Heart left ventricle (tissue), 16 donors: ENCODE data around the gene RREB1. TPM values are rescaled to one million over a fixed set of nuclear protein-coding genes. Genes with fewer than 3 reads are reported as not detected.
A peak's percentile ranks its signal among the peaks of the same experiment; 100 is the strongest.

Experiments
- ATAC-seq, 4 donors: fragments of 200-7000 bp; cut with Tn5 transposase; one replicate each; pipeline ENCODE4 v1.9.1; 2020 to 2022; ENCODE audit warnings: moderate library complexity in 4 of 4, mild to moderate bottlenecking in 3 of 4, moderate number of reproducible peaks in 1 of 4
- DNase-seq, 5 donors: peaks; one replicate each; pipeline ENCODE4 v3.0.0-alpha.2; 2020
- H3K27ac ChIP-seq, 12 donors: fragments of 200-600 bp; sonication (generic) in 4 of 12; one replicate each; pipeline versions ENCODE4 v1.5.0 to v1.8.0; 2016 to 2022; ENCODE audit warnings: mild to moderate bottlenecking in 2 of 12
- H3K27me3 ChIP-seq, 9 donors: fragments of 200-600 bp; sonication (generic) in 2 of 9; one replicate each; pipeline versions ENCODE4 v1.5.1 to v1.8.0; 2016 to 2022; ENCODE audit warnings: mild to moderate bottlenecking in 3 of 9
- H3K36me3 ChIP-seq, 9 donors: fragments of 200-600 bp; sonication (generic) in 2 of 9; one replicate each; pipeline versions ENCODE4 v1.5.0 to v1.8.0; 2018 to 2022; ENCODE audit warnings: mild to moderate bottlenecking in 2 of 9
- H3K4me1 ChIP-seq, 12 donors: fragments of 200-600 bp; sonication (generic) in 4 of 12; one replicate each; pipeline versions ENCODE4 v1.5.0 to v1.8.0; 2016 to 2022; ENCODE audit warnings: mild to moderate bottlenecking in 3 of 12
- H3K4me3 ChIP-seq, 12 donors: fragments of 200-600 bp; sonication (generic) in 4 of 12; one replicate each; pipeline versions ENCODE4 v1.5.0 to v1.8.0; 2017 to 2022; ENCODE audit warnings: mild to moderate bottlenecking in 9 of 12, moderate library complexity in 4 of 12
- H3K9me3 ChIP-seq, 12 donors: fragments of 200-600 bp; sonication (generic) in 4 of 12; one replicate each; pipeline versions ENCODE4 v1.5.0 to v1.8.0; 2016 to 2022; ENCODE audit warnings: mild to moderate bottlenecking in 1 of 12
- CTCF ChIP-seq, 12 donors: fragments of 200-600 bp; sonication (generic) in 4 of 12; IDR thresholded peaks; one replicate each; pipeline versions ENCODE4 v1.5.0 to v1.8.0; 2018 to 2022; ENCODE audit warnings: antibody characterized with exemption in 12 of 12, mild to moderate bottlenecking in 5 of 12
- POLR2A ChIP-seq, 2 donors: fragments of 450-650 bp; IDR thresholded peaks; one replicate each; pipeline ENCODE4 v1.6.1; 2017; ENCODE audit warnings: antibody characterized with exemption in 2 of 2, mild to moderate bottlenecking in 2 of 2, moderate library complexity in 2 of 2
- WGBS, 4 donors: extraction: QIAGEN DNeasy Blood & Tissue Kit in 2 of 4; methylation state at CpG; one replicate each; pipeline versions ENCODE4 v1.1.5 to v1.1.7; 2013 to 2018; 5-methylcytosine and 5-hydroxymethylcytosine counted together
- intact Hi-C, 10 donors: fragments of 100-400 bp; cut with DNase I; formaldehyde crosslinking; loops; one replicate each; pipeline versions ENCODE4 v1.11.1 to v1.14.2; 2022
- polyA plus RNA-seq, 2 donors: library from polyadenylated mRNA; stranded (reverse); fragments of 200-250 nt; gene quantifications; one replicate each; pipeline ENCODE4 v1.2.3, GENCODE V29; 2013
- total RNA-seq, 9 donors: library from RNA; depleted of rRNA in 2 of 9; stranded (reverse); fragments of >200 nt in 2 of 9; fragmentation: NEBNext Ultra II Directional in 3 of 9; extraction: Animal tissue kit (Norgen Biotek cat#: 25700) in 3 of 9; gene quantifications; one replicate each; pipeline versions ENCODE4 v1.1.0 to v1.2.4, GENCODE V29; 2016 to 2023
- donor health status: ischemic (EF 13 %, LVEDD 7.1; RV severe dilation, severe dysfunction).
- donor health status: healthy with polysubstance abuse.
- donor health status: DM: no; HTN: yes; CAD: no.
- donor health status: DM: no; HTN: no; CAD: no.
- donor health status: ischemic (EF 25% LVEDD 6.9; RV normal size, moderate dysfunction).
- donor health status: ischemic (EF 25% LVEDD 5.7; RV mildly dilated, moderate dysfunction).
- donor health status: healthy.
- donor health status: DM: yes; HTN: yes; CAD: no.
- donor health status: ischemic (EF 35%, LVEDD 5.7; RV mildly dilated, moderate dysfunction).
- donor health status: nonischemic (EF 11% LVEDD 7.7; RV severe dilation, severe dysfunction).
- donor health status: DM: yes; HTN: yes; CAD: no.
- donor health status: PGD.
- donor health status: ischemic (EF 29% LVEDD 5.4; RV normal size, mild dysfunction).
- donor health status: nonischemic (EF 23%, LVEDD 6.1; RV moderate dilation, normal function).

Gene RREB1
- total and polyA plus RNA-seq, 11 donors = 8.7 to 49.4 (median 35.7) TPM

GRCh38 chr6:7241709-7242645 is 134.2 kb downstream of the RREB1 start:
- DNase-seq (peak in 1 of 5 donors; percentile 13), ATAC-seq (no peak)
- Histone ChIP-seq H3K27me3 (no peaks in the 10 kb centered on the region), H3K9me3 (no peaks in the 10 kb centered on the region), H3K27ac (peak overlapping the region in 7 of 12 donors; percentile 19 to 73 (median 35)), H3K36me3 (peaks cover 0 to 59% (median 33%) of the 10 kb centered on the region in 9 donors), H3K4me1 (peaks cover 0 to 40% (median 17%) of the 10 kb centered on the region in 12 donors), H3K4me3 (no peak overlapping the region)
- WGBS, 4 donors = 72 to 81% (median 77%) methylated on average over 13 of the region's 13 CpGs
- TF ChIP-seq CTCF (IDR thresholded peaks at IDR 0.05) (no peak), POLR2A (IDR thresholded peaks at IDR 0.05) (no peak)
- intact Hi-C loops = loop anchor here (2.0 to 10.0 kb wide), 15 partner anchors 135 to 687 kb away; partner anchors contain the start of gene RREB1 (in 1 of the 10)

- Histone ChIP-seq H3K36me3 (peaks cover 0 to 63% (median 42%) of the 10 kb centered on the region in 9 donors), H3K27me3 (no peaks in the 10 kb centered on the region), H3K9me3 (no peaks in the 10 kb centered on the region), H3K4me1 (peaks cover 0 to 40% (median 17%) of the 10 kb centered on the region in 12 donors), H3K27ac (peak overlapping the region in 11 of 12 donors; percentile 5 to 73 (median 35)), H3K4me3 (no peak overlapping the region)
- ATAC-seq (no peak), DNase-seq (peak in 1 of 5 donors; percentile 20)
- no peak for TF ChIP-seq POLR2A (IDR thresholded peaks at IDR 0.05)
- TF ChIP-seq CTCF (IDR thresholded peaks at IDR 0.05) = no peak
- 72 to 81% (median 77%) methylated on average over 4 of the region's 4 CpGs for WGBS, 4 donors
- intact Hi-C loops = loop anchor here (2.0 to 10.0 kb wide), 15 partner anchors 136 to 688 kb away; partner anchors contain the start of gene RREB1 (in 1 of the 10)
These were observed 135.0 kb downstream of the RREB1 start for GRCh38 chr6:7242835-7243178.

- WGBS, 4 donors = 8 to 12% (median 10%) methylated on average over 7 of the region's 7 CpGs
- intact Hi-C loops = loop anchor here (2.0 to 10.0 kb wide), 15 partner anchors 137 to 689 kb away; partner anchors contain the start of gene RREB1 (in 1 of the 10)
- peak; percentile 86 to 96 (median 92) for TF ChIP-seq CTCF (IDR thresholded peaks at IDR 0.05)
- TF ChIP-seq POLR2A (IDR thresholded peaks at IDR 0.05) = no peak
- H3K9me3 ChIP-seq = no peaks in the 10 kb centered on the region
- no peaks in the 10 kb centered on the region for H3K27me3 ChIP-seq
- peaks cover 0 to 69% (median 47%) of the 10 kb centered on the region in 9 donors for H3K36me3 ChIP-seq
- DNase-seq = peak in 2 of 5 donors; percentile 14 to 52
- no peak overlapping the region for H3K4me3 ChIP-seq
- H3K27ac ChIP-seq = peak overlapping the region in 10 of 12 donors; percentile 5 to 73 (median 41)
- ATAC-seq = peak; percentile 33 to 60 (median 54)
- peaks cover 0 to 40% (median 17%) of the 10 kb centered on the region in 12 donors for H3K4me1 ChIP-seq
These were observed 135.6 kb downstream of the RREB1 start for GRCh38 chr6:7243179-7243981.
